ENCODE measurements around the gene CRYBA4. TPM values are rescaled to one million over a fixed set of nuclear protein-coding genes. Genes with fewer than 3 reads are reported as not detected.

The CRYBA4 gene
- total and polyA plus RNA-seq, 3 experiments from 2014 or later, result not detected

- POLR2A ChIA-PET, result no interaction called here
- H3K27me3 Mint-ChIP-seq, result peaks cover 0 to 2% of the 10 kb centered on the region in 2 donors
- no peaks in the 10 kb centered on the region for H3K9me3 Mint-ChIP-seq
- H3K36me3 ChIP-seq (ENCODE audit: insufficient read depth, low read length), result peaks cover 5% of the 10 kb centered on the region
- peak overlapping the region; percentile 45 to 98 (median 88) for H3K27ac Mint-ChIP-seq
- peak overlapping the region; percentile 7 for H3K27ac ChIP-seq (ENCODE audit: low read depth, low read length)
- no peaks in the 10 kb centered on the region for H3K9me3 ChIP-seq (ENCODE audit: low read length)
- CTCF ChIA-PET, result interaction anchor here (0.6 kb wide), 1 partner anchor 249 kb away, joined by 3 read pairs; no protein-coding TSS in a partner anchor
- H3K4me3 ChIP-seq (ENCODE audit: low read length), result no peak overlapping the region
- peaks cover 0 to 51% (median 3%) of the 10 kb centered on the region in 3 donors for H3K36me3 Mint-ChIP-seq
- peaks cover 76 to 86% (median 79%) of the 10 kb centered on the region in 3 donors for H3K4me1 Mint-ChIP-seq
- peaks cover 57% of the 10 kb centered on the region for H3K4me1 ChIP-seq (ENCODE audit: insufficient read depth, low read length)
- no peak for DNase-seq
- H3K4me3 Mint-ChIP-seq, result peak overlapping the region; percentile 30 to 69 (median 47)
- no peaks in the 10 kb centered on the region for H3K27me3 ChIP-seq (ENCODE audit: insufficient read depth, low read length, poor library complexity, severe bottlenecking)
Measured at GRCh38 chr22:26581026-26581425, 40.7 kb upstream of the CRYBA4 start.

GRCh38 chr22:26581633-26582168, 40.1 kb upstream of the CRYBA4 start:
- H3K27me3 Mint-ChIP-seq, result peaks cover 0 to 2% of the 10 kb centered on the region in 2 donors
- POLR2A ChIA-PET, result no interaction called here
- Histone ChIP-seq H3K27ac (ENCODE audit: low read depth, low read length) (no peak overlapping the region), H3K36me3 (ENCODE audit: insufficient read depth, low read length) (peaks cover 5% of the 10 kb centered on the region), H3K27me3 (ENCODE audit: insufficient read depth, low read length, poor library complexity, severe bottlenecking) (no peaks in the 10 kb centered on the region), H3K4me3 (ENCODE audit: low read length) (no peak overlapping the region), H3K9me3 (ENCODE audit: low read length) (no peaks in the 10 kb centered on the region), H3K4me1 (ENCODE audit: insufficient read depth, low read length) (peaks cover 64% of the 10 kb centered on the region)
- H3K4me1 Mint-ChIP-seq, result peaks cover 77 to 87% (median 79%) of the 10 kb centered on the region in 3 donors
- no peak for DNase-seq
- peaks cover 0 to 47% (median 3%) of the 10 kb centered on the region in 3 donors for H3K36me3 Mint-ChIP-seq
- CTCF ChIA-PET, result interaction anchor here (0.6 kb wide), 1 partner anchor 249 kb away, joined by 3 read pairs; no protein-coding TSS in a partner anchor
- no peaks in the 10 kb centered on the region for H3K9me3 Mint-ChIP-seq
- peak overlapping the region in 7 of 8 donors; percentile 58 to 98 (median 80) for H3K27ac Mint-ChIP-seq
- H3K4me3 Mint-ChIP-seq, result peak overlapping the region in 2 of 7 donors; percentile 8 to 46

- H3K4me1 ChIP-seq (ENCODE audit: insufficient read depth, low read length), result peaks cover 65% of the 10 kb centered on the region
- H3K36me3 ChIP-seq (ENCODE audit: insufficient read depth, low read length), result peaks cover 5% of the 10 kb centered on the region
- no peak overlapping the region for H3K27ac ChIP-seq (ENCODE audit: low read depth, low read length)
- POLR2A ChIA-PET, result no interaction called here
- no peak overlapping the region for H3K4me3 ChIP-seq (ENCODE audit: low read length)
- H3K27me3 ChIP-seq (ENCODE audit: insufficient read depth, low read length, poor library complexity, severe bottlenecking), result no peaks in the 10 kb centered on the region
- H3K27me3 Mint-ChIP-seq, result peaks cover 0 to 2% of the 10 kb centered on the region in 2 donors
- CTCF ChIA-PET, result interaction anchor here (0.7 to 0.9 kb wide), 2 partner anchors 44 to 81 kb away, joined by 3 read pairs; no protein-coding TSS in a partner anchor
- H3K9me3 ChIP-seq (ENCODE audit: low read length), result no peaks in the 10 kb centered on the region
- no peaks in the 10 kb centered on the region for H3K9me3 Mint-ChIP-seq
- peaks cover 0 to 48% (median 3%) of the 10 kb centered on the region in 3 donors for H3K36me3 Mint-ChIP-seq
- peaks cover 82 to 92% (median 87%) of the 10 kb centered on the region in 3 donors for H3K4me1 Mint-ChIP-seq
- H3K4me3 Mint-ChIP-seq, result peak overlapping the region in 6 of 7 donors; percentile 28 to 82 (median 65)
- H3K27ac Mint-ChIP-seq, result peak overlapping the region in 7 of 8 donors; percentile 55 to 94 (median 89)
- DNase-seq, result no peak
Measured at GRCh38 chr22:26584010-26584409, 37.8 kb upstream of the CRYBA4 start.

DNA sequence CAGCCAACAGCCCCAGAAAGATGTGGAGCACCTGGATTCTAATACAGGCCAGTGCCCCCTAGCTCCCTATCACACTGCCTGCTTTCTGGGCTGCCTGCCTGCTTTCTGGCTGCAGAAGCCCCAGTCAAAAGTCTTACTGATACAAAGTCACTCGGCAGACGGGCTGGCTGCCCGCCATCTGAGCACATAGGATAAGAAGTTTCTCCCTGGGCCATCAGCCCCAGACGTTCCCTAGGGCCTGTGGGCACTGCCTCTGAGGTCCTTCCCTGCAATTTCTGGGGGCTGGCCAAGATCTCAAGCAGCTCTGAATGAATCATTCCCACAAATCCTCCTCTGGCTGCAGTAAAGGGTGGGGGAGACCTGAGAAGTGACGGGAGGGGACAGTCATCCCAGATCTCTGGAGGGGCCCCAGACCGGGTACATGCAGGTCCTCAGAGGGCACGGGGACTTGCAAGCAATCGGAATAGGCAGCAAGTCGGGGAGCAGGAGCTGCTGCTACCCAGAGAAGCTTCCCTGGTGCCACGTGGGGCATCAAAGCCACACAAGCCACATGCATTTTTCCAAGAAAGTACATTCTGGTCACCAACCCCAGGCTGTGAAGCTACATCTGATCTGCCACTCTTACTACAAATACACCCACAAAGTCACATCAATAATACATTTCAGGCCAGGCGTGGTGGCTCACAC, 36.5 kb upstream of the CRYBA4 start:
- Histone ChIP-seq H3K36me3 (ENCODE audit: insufficient read depth, low read length) (peaks cover 5% of the 10 kb centered on the region), H3K4me3 (ENCODE audit: low read length) (no peak overlapping the region), H3K27me3 (ENCODE audit: insufficient read depth, low read length, poor library complexity, severe bottlenecking) (no peaks in the 10 kb centered on the region), H3K4me1 (ENCODE audit: insufficient read depth, low read length) (peaks cover 56% of the 10 kb centered on the region), H3K9me3 (ENCODE audit: low read length) (no peaks in the 10 kb centered on the region), H3K27ac (ENCODE audit: low read depth, low read length) (peak overlapping the region; percentile 21)
- ChIA-PET POLR2A (interaction anchor here (0.6 to 1.5 kb wide), 2 partner anchors 70 to 102 kb away, joined by 3 to 4 read pairs; partner anchors contain the start of genes HPS4 and SRRD), CTCF (interaction anchor here (0.7 kb wide), 1 partner anchor 21 kb away, joined by 3 read pairs; no protein-coding TSS in a partner anchor)
- Mint-ChIP-seq H3K27me3 (peaks cover 0 to 2% of the 10 kb centered on the region in 2 donors), H3K4me1 (peaks cover 75 to 86% (median 76%) of the 10 kb centered on the region in 3 donors), H3K36me3 (peaks cover 0 to 50% (median 3%) of the 10 kb centered on the region in 3 donors), H3K4me3 (peak overlapping the region; percentile 45 to 87 (median 63)), H3K27ac (peak overlapping the region; percentile 41 to 94 (median 88)), H3K9me3 (no peaks in the 10 kb centered on the region)
- no peak for DNase-seq

DNA sequence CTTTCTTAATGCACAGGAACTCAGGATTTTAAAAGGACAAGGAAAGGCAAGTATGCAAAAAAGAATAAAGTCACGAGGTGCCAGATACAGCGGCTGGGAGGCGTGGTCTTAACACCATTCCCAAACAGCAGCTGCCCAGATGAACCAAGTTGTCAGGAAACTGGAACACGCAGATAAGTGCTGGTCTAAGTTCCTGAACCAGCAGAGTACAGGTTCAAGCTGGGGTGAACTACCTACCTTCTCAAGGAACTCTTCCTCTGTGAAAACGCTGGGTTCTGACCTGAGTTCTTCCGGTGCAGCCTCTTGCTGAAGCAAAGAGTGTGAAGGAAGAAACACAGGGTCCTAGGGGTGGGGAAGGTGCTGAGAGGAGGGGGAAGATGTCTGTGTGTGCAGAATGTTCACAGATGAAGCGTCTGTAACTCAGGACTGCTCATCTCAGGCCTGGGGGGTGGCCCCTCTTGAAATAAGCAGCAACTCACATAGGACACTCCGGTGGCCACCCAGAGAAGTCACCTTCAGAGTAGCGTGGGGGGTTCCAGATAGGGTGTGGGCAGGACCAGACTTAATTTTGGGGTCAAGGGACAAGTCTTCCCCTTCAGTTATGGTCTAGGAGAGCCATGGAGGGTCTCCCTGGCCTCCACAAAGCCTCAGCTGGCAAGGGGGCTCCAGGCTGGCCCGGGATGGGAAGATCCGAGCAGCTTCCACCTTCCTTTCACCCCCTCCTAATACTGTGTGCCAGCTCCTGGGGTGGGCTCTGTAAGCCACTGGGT, 35.0 kb upstream of the CRYBA4 start:
- Mint-ChIP-seq H3K27me3 (no peaks in the 10 kb centered on the region), H3K9me3 (no peaks in the 10 kb centered on the region), H3K36me3 (peaks cover 0 to 42% (median 2%) of the 10 kb centered on the region in 3 donors), H3K4me3 (peak overlapping the region; percentile 67 to 91 (median 80)), H3K4me1 (peaks cover 69 to 82% (median 71%) of the 10 kb centered on the region in 3 donors), H3K27ac (peak overlapping the region; percentile 79 to 94 (median 90))
- peak overlapping the region; percentile 38 for H3K4me3 ChIP-seq (ENCODE audit: low read length)
- peaks cover 52% of the 10 kb centered on the region for H3K4me1 ChIP-seq (ENCODE audit: insufficient read depth, low read length)
- ChIA-PET POLR2A (interaction anchor here (0.9 kb wide), 1 partner anchor 57 kb away, joined by 4 read pairs; no protein-coding TSS in a partner anchor), CTCF (interaction anchor here (1.6 kb wide), 1 partner anchor 84 kb away, joined by 4 read pairs; no protein-coding TSS in a partner anchor)
- no peaks in the 10 kb centered on the region for H3K9me3 ChIP-seq (ENCODE audit: low read length)
- H3K27me3 ChIP-seq (ENCODE audit: insufficient read depth, low read length, poor library complexity, severe bottlenecking), result no peaks in the 10 kb centered on the region
- peak in 2 of 5 donors; percentile 46 to 53 for DNase-seq
- peak overlapping the region; percentile 43 for H3K27ac ChIP-seq (ENCODE audit: low read depth, low read length)
- peaks cover 5% of the 10 kb centered on the region for H3K36me3 ChIP-seq (ENCODE audit: insufficient read depth, low read length)

DNA sequence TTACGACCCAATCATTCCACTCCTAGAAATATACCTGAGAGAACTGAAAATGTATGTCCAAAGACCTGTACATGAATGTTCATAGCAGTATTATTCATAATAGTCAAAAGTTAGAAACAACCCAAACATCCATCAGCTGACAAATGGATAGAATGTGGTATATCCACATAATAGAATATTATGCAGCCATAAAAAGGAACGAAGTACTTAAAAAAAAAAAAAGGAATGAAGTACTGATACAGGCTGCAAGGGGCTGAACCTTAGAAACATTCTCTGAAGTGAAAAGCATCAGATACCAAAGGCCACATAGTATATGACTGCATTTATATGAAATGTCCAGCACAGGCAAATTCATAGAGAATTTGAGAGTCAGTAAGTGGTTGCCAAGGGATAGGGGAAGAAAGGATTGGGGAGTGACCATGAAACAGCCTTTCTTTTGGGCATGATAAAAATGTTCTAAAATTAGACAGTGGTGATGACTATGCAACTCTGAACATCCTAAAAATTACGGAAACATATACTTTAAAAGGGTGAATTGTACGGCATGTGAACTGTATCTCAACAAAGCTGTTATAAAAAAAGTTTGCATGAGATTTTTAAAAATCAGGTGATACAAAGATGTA, 33.7 kb upstream of the CRYBA4 start:
- H3K4me3 Mint-ChIP-seq, result peak overlapping the region; percentile 90 to 95 (median 93)
- Histone ChIP-seq H3K27me3 (ENCODE audit: insufficient read depth, low read length, poor library complexity, severe bottlenecking) (no peaks in the 10 kb centered on the region), H3K4me1 (ENCODE audit: insufficient read depth, low read length) (peaks cover 64% of the 10 kb centered on the region), H3K27ac (ENCODE audit: low read depth, low read length) (peak overlapping the region; percentile 78), H3K36me3 (ENCODE audit: insufficient read depth, low read length) (no peaks in the 10 kb centered on the region), H3K4me3 (ENCODE audit: low read length) (no peak overlapping the region), H3K9me3 (ENCODE audit: low read length) (no peaks in the 10 kb centered on the region)
- H3K9me3 Mint-ChIP-seq, result no peaks in the 10 kb centered on the region
- H3K27me3 Mint-ChIP-seq, result no peaks in the 10 kb centered on the region
- peak overlapping the region; percentile 81 to 96 (median 94) for H3K27ac Mint-ChIP-seq
- DNase-seq, result no peak
- ChIA-PET POLR2A (no interaction called here), CTCF (interaction anchor here (1.0 to 1.6 kb wide), 2 partner anchors 8 to 85 kb away, joined by 3 to 4 read pairs; no protein-coding TSS in a partner anchor)
- peaks cover 0 to 31% (median 2%) of the 10 kb centered on the region in 3 donors for H3K36me3 Mint-ChIP-seq
- peaks cover 72 to 86% (median 78%) of the 10 kb centered on the region in 3 donors for H3K4me1 Mint-ChIP-seq

DNA sequence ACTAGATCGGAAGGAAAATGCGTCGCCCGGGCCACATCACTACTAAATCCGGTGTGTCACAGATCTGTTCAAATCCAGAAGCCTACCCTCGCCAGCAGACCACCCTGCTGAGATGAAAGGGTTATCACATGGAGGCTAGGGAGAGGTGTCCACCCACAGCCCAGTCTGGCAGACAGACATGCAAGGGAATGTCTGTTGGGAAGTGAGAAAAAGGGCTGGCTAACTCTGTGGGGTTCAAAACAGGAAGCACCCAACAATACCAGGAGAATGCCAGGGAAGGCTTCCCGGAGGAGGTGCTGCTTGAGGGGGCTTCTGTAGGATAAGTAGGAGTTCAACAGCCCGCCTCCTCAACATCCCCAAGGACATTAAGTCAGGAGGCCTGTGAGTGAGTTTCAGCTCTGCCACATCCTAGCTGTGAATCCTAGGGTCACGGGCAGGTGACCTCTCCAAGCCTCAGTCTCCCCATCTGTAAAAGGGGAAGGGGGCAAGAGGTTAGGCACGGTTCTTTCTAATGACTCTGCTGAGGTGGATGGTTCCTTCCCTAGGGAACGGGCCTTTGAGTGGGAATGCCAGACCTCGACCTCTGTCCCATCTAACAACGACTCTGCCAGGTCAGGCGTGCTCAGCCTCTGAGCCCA, 32.9 kb upstream of the CRYBA4 start:
- CTCF ChIA-PET, result interaction anchor here (1.0 kb wide), 2 partner anchors 9 to 86 kb away, joined by 3 read pairs; no protein-coding TSS in a partner anchor
- H3K36me3 ChIP-seq (ENCODE audit: insufficient read depth, low read length), result no peaks in the 10 kb centered on the region
- peak overlapping the region; percentile 78 for H3K27ac ChIP-seq (ENCODE audit: low read depth, low read length)
- POLR2A ChIA-PET, result no interaction called here
- H3K9me3 ChIP-seq (ENCODE audit: low read length), result no peaks in the 10 kb centered on the region
- Mint-ChIP-seq H3K27ac (peak overlapping the region; percentile 81 to 96 (median 94)), H3K27me3 (no peaks in the 10 kb centered on the region), H3K4me1 (peaks cover 76 to 90% (median 84%) of the 10 kb centered on the region in 3 donors), H3K9me3 (no peaks in the 10 kb centered on the region), H3K4me3 (peak overlapping the region; percentile 90 to 95 (median 93)), H3K36me3 (peaks cover 0 to 31% (median 2%) of the 10 kb centered on the region in 3 donors)
- H3K4me3 ChIP-seq (ENCODE audit: low read length), result peak overlapping the region; percentile 83
- peaks cover 70% of the 10 kb centered on the region for H3K4me1 ChIP-seq (ENCODE audit: insufficient read depth, low read length)
- no peak for DNase-seq
- H3K27me3 ChIP-seq (ENCODE audit: insufficient read depth, low read length, poor library complexity, severe bottlenecking), result no peaks in the 10 kb centered on the region

Measured in CD8-positive, alpha-beta memory T cell (primary cell).